ENCODE data around the gene ZDHHC12.
A peak's percentile ranks its signal among the peaks of the same experiment; 100 is the strongest.

The ZDHHC12 gene

GRCh38 chr9:128685636-128686489 lies 38.1 kb downstream of the ZDHHC12 start:
- peak; percentile 35 to 41 for DNase-seq (ENCODE audit: low read depth in 2 of 2)

- DNase-seq (ENCODE audit: low read depth in 2 of 2) = peak; percentile 61 to 63
These were observed 39.4 kb downstream of the ZDHHC12 start for GRCh38 chr9:128684325-128685199.

- no peak for DNase-seq (ENCODE audit: low read depth in 2 of 2)
These were observed 39.9 kb downstream of the ZDHHC12 start for GRCh38 chr9:128684065-128684324.

GRCh38 chr9:128683340-128684064 lies 40.4 kb downstream of the ZDHHC12 start:
- DNase-seq (ENCODE audit: low read depth in 2 of 2) = peak in 1 of 2 donors; percentile 33

- DNase-seq (ENCODE audit: low read depth in 2 of 2) = no peak
These were observed 46.1 kb downstream of the ZDHHC12 start for GRCh38 chr9:128677794-128678193.

- no peak for DNase-seq (ENCODE audit: low read depth in 2 of 2)
These were observed 48.5 kb downstream of the ZDHHC12 start for GRCh38 chr9:128675382-128675781.

All from stimulated activated CD8-positive, alpha-beta memory T cell treated with anti-CD3 and anti-CD28 coated beads, Interleukin-7, amount 100 ng/mL, for 4 hours (primary cell).